GM12872 (cell line): Measurements from ENCODE around the gene MUC20.

ENCODE experiments used
- TF ChIP-seq, protein P1 (sequence below): IDR thresholded peaks from 3 replicates; pipeline ENCODE4 v1.5.1; 2011; ENCODE audit warnings: low read depth, mild to moderate bottlenecking, low read length, moderate library complexity; ENCODE audit not compliant: insufficient read depth

The MUC20 gene

DNA sequence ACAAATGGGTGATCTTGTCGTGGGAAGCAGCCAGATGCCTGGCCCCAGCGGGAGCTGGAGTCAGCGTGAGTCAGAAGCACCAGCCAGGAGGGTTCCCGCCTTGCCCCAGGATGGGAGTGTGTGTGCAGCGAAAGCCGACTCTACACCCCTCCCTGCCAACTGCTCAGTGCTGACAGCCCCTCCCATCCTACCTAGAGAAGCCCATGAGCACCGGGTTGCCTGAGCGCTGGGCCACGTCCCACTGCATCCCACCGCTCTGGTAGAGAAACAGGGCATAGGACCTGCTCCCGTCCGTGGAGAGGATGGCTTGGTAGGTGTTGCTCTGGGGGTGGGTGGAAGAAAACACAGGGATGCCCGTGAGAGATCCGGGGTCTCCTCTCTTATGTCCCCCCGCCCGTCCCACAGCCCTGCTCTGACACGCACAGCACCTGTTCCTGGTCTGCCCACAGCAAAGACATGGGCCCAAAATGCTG lies 48.1 kb downstream of the MUC20 start:
- TF ChIP-seq, protein P1, sequence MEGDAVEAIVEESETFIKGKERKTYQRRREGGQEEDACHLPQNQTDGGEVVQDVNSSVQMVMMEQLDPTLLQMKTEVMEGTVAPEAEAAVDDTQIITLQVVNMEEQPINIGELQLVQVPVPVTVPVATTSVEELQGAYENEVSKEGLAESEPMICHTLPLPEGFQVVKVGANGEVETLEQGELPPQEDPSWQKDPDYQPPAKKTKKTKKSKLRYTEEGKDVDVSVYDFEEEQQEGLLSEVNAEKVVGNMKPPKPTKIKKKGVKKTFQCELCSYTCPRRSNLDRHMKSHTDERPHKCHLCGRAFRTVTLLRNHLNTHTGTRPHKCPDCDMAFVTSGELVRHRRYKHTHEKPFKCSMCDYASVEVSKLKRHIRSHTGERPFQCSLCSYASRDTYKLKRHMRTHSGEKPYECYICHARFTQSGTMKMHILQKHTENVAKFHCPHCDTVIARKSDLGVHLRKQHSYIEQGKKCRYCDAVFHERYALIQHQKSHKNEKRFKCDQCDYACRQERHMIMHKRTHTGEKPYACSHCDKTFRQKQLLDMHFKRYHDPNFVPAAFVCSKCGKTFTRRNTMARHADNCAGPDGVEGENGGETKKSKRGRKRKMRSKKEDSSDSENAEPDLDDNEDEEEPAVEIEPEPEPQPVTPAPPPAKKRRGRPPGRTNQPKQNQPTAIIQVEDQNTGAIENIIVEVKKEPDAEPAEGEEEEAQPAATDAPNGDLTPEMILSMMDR, result no peak

DNA sequence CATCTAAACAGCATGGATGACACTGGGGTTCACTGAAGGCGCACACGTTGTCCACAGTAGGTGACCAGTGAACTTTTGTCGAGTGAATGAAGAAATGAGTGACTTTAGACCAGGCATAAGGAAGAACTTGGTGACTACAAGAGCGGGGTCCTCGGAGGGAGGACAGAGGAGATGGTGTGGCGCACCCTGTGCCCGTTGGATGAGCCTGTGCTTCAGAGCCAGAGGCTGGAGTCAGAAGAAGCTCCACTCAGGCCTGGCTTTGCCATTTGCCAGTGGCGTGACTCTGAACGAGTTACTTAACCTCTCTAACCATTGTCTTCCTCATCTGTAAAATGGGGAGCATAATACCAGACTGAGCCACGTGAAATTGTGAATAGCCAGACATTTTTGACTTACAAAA lies 48.8 kb downstream of the MUC20 start:
- TF ChIP-seq, protein P1, result no peak

DNA sequence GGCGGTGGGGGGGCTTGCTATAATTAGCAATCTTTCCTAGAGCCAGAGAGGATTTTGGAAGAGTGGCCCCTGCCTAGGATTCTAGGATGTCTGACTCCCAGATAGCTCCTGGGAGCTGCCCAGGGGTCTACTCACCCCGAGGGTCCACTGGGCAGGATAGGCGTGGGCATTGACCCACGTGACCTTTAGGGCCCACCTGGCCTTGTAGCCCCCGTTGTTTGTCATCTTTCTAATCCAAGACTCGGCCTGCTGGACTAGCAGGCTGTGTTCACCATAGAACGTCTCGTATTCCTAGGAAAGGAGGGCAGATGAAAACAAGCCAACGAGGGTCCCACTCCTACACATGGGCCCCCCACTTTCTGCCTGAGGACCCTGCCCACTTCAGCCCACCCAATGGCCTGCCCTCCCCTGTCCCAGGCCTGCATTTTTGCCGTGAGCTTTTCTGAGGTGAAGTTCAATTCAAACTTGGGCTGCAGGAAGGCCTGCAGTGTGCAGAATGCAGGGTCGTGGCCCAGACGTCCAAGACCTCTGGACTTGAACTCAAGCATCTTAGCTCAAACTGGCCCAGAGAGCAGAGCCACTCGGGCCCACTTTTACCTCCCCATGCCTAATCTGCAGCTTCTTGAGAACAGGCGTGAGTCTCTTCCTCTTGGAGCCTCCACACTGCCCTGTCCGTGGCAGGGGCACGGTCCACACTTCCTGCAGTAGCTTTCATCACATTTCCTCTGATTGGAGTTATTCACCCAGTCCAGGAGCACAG lies 49.5 kb downstream of the MUC20 start:
- TF ChIP-seq, protein P1, result no peak

DNA sequence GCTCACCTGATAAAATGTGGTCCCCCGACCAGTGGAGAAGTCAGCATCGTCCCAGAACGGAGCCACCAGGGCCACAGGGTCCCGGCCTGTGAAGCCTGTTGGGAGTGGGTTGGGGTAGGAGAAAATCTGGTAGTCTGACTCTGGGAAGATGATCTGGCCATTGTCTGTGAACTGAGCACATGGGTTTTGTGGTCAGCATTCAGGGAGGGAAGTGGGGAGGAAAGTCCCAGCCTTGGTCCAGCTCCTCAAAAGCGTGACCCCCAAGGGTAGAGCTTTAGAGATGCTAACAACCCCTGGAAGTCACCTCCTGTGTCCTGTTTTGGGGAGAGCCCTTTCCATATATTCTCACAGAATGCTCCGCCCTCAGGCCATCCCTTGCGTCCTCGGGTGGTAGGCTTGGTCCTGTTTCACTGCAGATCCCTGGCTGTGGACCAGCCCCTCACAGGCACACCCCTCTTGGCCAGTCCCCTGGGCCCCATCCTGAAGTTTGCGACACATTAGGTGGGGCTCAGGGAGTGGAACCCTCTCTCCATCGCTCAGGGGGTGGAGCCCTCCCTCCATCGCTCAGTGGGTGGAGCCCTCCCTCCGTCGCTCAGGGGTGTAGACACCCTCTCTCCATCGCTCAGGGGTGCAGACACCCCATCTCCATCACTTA lies 51.0 kb downstream of the MUC20 start:
- TF ChIP-seq, protein P1, result no peak

DNA sequence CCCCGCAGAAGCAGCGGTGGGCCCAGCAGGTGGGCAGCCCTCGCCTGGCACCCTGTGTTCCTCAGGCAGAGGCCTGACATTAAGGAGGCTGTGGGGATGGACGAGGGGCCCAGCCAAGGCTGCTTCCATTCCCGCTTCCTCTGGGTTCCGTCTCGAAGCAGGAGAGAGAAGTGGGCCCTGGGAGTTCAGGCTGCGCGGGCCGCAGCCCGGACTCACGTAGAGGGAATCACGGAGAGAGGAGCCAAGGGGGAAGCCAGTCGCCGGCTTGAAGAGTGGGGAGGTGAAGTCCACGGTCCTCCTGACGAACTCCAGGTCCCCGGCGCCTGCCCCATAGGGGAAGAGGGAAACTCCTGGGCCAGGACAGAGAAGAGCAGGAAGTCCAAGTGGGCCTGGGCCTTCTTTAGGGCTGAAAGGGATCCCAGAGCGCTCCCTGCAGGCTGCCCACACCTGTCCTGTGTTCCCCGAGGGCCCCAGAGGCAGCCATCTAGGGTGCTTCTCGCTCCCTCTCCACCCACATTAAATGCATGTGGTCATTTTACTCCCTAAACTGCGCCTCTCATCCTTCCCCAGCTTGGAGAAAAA lies 53.3 kb downstream of the MUC20 start:
- TF ChIP-seq, protein P1, result no peak

DNA sequence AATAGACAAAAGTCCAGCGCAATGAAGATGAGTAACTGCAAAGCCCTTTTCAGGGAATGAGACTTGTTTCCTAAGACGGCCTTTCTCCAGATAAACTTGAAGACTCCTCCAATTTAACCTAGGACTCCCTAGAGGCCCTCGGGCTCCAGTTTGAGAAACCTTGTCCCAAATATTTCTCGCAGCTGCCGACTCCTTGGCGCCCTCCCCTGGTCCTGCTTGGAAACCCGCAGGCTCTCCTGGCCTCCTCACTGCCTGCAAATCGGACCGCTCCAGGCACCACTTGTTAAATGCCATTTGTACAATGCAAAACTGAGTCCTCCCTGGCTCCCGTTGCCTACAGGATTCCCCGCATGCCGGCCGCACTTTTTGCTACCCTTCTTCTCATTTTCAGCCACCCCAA lies 54.1 kb downstream of the MUC20 start:
- TF ChIP-seq, protein P1, result no peak

DNA sequence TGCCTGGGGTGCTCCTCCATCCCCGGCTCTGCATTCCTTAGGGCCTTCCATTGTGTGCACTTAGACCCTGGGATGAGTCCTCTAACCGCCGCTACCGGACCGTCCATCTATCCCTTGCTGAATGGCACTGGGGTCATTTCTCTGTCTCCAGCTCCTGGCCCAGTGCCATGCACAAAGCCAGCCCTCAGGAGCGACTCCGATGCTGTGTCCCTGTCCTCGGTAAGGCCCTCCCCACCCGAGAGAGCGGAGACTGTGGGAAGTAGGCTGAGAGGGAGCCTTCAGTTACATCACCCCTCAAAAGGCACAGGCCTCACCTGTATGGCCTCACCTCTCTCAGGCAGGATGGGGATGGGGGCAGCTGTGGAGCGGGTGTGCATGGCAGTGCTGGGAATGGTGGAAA lies 57.2 kb downstream of the MUC20 start:
- TF ChIP-seq, protein P1, result no peak
